ENCODE data around the gene ERN1. TPM values are rescaled to one million over a fixed set of nuclear protein-coding genes. Genes with fewer than 3 reads are reported as not detected.

Gene ERN1
- total RNA-seq, 4 donors from 2014 or later, result 9.7 to 27.5 (median 13.8) TPM

DNA sequence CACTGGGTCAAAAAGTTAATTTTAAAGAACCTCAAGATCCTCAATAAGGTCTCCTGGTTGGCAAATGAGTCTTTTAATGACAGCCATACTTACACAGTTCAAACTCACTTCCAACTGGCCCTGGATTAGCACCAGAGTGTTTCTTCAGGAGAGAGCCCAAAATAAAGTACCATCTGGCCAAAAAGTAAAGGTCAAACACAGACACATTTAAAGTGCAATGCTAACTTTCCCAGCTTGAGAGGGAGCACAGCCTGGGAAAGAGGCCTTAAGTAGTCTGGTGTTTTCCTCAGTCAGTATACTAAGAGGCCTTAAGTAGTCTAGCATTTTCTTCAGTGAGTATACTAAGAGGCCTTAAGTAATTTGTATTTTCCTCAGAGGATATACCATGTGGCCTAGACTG lies 46.6 kb upstream of the ERN1 start:
- DNase-seq (peak in 1 of 2 donors; percentile 53), ATAC-seq (peak in 1 of 2 donors; percentile 22)
- no peaks in the 10 kb centered on the region for H3K9me3 ChIP-seq
- TF ChIP-seq, protein P1, sequence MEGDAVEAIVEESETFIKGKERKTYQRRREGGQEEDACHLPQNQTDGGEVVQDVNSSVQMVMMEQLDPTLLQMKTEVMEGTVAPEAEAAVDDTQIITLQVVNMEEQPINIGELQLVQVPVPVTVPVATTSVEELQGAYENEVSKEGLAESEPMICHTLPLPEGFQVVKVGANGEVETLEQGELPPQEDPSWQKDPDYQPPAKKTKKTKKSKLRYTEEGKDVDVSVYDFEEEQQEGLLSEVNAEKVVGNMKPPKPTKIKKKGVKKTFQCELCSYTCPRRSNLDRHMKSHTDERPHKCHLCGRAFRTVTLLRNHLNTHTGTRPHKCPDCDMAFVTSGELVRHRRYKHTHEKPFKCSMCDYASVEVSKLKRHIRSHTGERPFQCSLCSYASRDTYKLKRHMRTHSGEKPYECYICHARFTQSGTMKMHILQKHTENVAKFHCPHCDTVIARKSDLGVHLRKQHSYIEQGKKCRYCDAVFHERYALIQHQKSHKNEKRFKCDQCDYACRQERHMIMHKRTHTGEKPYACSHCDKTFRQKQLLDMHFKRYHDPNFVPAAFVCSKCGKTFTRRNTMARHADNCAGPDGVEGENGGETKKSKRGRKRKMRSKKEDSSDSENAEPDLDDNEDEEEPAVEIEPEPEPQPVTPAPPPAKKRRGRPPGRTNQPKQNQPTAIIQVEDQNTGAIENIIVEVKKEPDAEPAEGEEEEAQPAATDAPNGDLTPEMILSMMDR (IDR thresholded peaks at IDR 0.05 in 4 of 5, conservative IDR thresholded peaks at IDR 0.05 in 1 of 5), result no peak
- no peak for TF ChIP-seq POLR2A (IDR thresholded peaks at IDR 0.05)
- H3K4me3 ChIP-seq, result no peak overlapping the region
- no peaks in the 10 kb centered on the region for H3K36me3 ChIP-seq
- H3K27me3 ChIP-seq, result no peaks in the 10 kb centered on the region
- H3K27ac ChIP-seq, result peak overlapping the region; percentile 86 to 92 (median 89)
- intact Hi-C loops (cut with DNase I; ENCODE audit: low total_unique reads), result no loop called here
- H3K4me1 ChIP-seq, result peaks cover 72 to 76% of the 10 kb centered on the region in 2 donors
- in situ Hi-C loops (cut with MboI; ENCODE audit: low sequenced_read_pairs in 4 of 4), result no loop called here

DNA sequence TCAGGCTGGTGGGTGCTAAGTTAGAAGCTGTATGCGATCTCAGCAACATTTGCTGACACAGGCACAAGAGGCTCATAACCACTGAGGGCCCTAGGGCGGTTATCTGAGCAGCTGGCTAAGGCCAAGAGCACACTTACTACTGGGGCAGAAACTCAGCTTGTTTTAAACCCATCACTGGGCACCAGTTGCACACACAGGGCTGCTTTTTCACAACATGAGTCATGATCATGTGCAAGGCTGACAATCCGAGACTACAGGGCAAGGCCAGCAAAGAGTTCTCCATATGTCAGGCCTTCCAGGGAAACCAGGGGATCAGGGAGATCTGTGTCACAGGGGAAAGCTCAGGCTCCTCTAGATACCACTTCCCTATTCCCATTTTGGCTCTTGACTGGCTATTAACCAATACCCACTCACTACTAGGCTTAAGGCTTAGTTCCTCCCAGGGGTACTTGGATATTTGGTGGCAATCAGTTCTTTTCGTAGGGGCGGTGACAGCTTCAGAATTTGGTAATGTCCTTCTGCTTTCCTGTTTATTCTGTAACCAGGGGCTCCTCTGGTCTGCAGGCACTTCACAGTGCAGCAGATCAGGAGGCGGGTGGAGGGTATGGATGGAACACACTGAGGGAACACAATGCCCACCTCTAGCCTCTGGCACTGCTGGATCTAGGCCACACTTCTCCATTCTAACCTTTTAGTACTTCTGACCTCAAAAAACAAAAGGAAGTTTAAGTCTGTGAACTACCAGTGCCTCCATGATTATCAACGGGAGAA lies 44.9 kb upstream of the ERN1 start:
- peak; percentile 79 to 88 for DNase-seq
- Histone ChIP-seq H3K9me3 (no peaks in the 10 kb centered on the region), H3K4me3 (no peak overlapping the region), H3K4me1 (peaks cover 81 to 85% of the 10 kb centered on the region in 2 donors), H3K36me3 (no peaks in the 10 kb centered on the region), H3K27ac (peak overlapping the region; percentile 86 to 92 (median 89)), H3K27me3 (no peaks in the 10 kb centered on the region)
- ATAC-seq, result peak; percentile 65 to 79
- TF ChIP-seq, protein P1 (IDR thresholded peaks at IDR 0.05 in 4 of 5, conservative IDR thresholded peaks at IDR 0.05 in 1 of 5), result no peak
- TF ChIP-seq POLR2A (IDR thresholded peaks at IDR 0.05), result peak; percentile 46 to 52
- in situ Hi-C loops (cut with MboI; ENCODE audit: low sequenced_read_pairs in 4 of 4), result no loop called here
- intact Hi-C loops (cut with DNase I; ENCODE audit: low total_unique reads), result loop anchor here (1.0 kb wide), 1 partner anchor 19 kb away; no protein-coding TSS in a partner anchor

DNA sequence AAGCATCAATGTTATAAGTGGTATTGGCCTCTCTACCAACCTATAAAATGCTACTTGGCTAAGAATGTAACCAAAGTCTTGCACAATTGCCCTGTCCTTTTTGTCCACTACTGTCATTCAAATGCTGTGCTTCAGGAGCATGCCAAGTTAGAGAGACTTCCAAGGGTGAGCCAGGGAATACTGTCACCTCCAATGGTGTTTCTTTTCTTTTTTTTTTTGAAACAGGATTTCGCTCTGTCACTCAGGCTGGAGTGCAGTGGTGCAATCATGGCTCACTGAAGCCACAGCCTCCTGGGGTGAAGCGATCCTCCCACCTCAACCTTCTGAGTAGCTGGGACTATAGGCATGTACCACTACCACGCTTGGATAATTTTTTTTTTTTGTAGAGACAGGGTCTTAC lies 43.7 kb upstream of the ERN1 start:
- H3K36me3 ChIP-seq, result no peaks in the 10 kb centered on the region
- no peak for TF ChIP-seq POLR2A (IDR thresholded peaks at IDR 0.05)
- TF ChIP-seq, protein P1 (IDR thresholded peaks at IDR 0.05 in 4 of 5, conservative IDR thresholded peaks at IDR 0.05 in 1 of 5), result no peak
- H3K4me3 ChIP-seq, result no peak overlapping the region
- DNase-seq (peak; percentile 45 to 83), ATAC-seq (peak; percentile 64 to 68)
- H3K27ac ChIP-seq, result peak overlapping the region; percentile 86 to 92 (median 89)
- H3K27me3 ChIP-seq, result no peaks in the 10 kb centered on the region
- intact Hi-C loops (cut with DNase I; ENCODE audit: low total_unique reads), result loop anchor here (1.0 kb wide), 1 partner anchor 17 kb away; no protein-coding TSS in a partner anchor
- H3K4me1 ChIP-seq, result peaks cover 86 to 89% of the 10 kb centered on the region in 2 donors
- H3K9me3 ChIP-seq, result no peaks in the 10 kb centered on the region
- in situ Hi-C loops (cut with MboI; ENCODE audit: low sequenced_read_pairs in 4 of 4), result no loop called here

DNA sequence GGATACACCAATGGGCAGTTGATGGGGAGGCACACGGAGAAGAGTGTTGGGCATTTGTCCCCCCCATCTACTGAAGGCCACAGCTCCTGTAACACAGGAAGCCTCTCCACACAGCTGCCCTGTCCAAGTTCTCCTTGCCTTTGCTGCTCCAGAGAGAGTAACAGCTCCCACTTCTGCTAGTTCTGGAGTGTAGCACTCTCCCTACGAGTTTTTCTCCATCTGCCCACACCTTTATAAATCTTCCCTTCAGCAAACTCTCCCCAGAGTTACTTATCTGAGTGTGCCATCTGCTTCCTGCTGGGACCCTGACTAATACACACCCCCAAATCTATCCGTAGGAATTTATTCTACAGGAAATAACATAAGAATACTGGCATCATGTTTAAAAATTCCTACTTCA lies 42.6 kb upstream of the ERN1 start:
- in situ Hi-C loops (cut with MboI; ENCODE audit: low sequenced_read_pairs in 4 of 4), result no loop called here
- ATAC-seq, result peak in 1 of 2 donors; percentile 16
- intact Hi-C loops (cut with DNase I; ENCODE audit: low total_unique reads), result no loop called here

More for the DNA sequence above, 42.6 kb upstream of the ERN1 start:
- Histone ChIP-seq H3K4me1 (peaks cover 75 to 83% of the 10 kb centered on the region in 2 donors), H3K36me3 (no peaks in the 10 kb centered on the region), H3K4me3 (no peak overlapping the region), H3K9me3 (no peaks in the 10 kb centered on the region), H3K27ac (peak overlapping the region; percentile 86 to 92 (median 89)), H3K27me3 (no peaks in the 10 kb centered on the region)
- no peak for TF ChIP-seq POLR2A (IDR thresholded peaks at IDR 0.05)
- TF ChIP-seq, protein P1 (IDR thresholded peaks at IDR 0.05 in 4 of 5, conservative IDR thresholded peaks at IDR 0.05 in 1 of 5), result peak in 2 of 5 experiments; percentile 15 to 40
- peak in 1 of 2 donors; percentile 67 for DNase-seq

All from gastrocnemius medialis (tissue), 4 donors.